Measurements from ENCODE around the gene WDFY2. TPM values are rescaled to one million over a fixed set of nuclear protein-coding genes. Genes with fewer than 3 reads are reported as not detected.

WDFY2 gene
- total and polyA plus RNA-seq, 2 of the 13 experiments (the other 11 are each of a cell fraction or from before 2014, with no cell fraction given) = 22.6 to 27.0 TPM

GRCh38 chr13:51805925-51806324 is 221.7 kb downstream of the WDFY2 start (continued):
- TF ChIP-seq BRF2 (CRISPR knock-in tag; IDR thresholded peaks at IDR 0.05) (no peak), GLI4 (CRISPR knock-in tag; IDR thresholded peaks at IDR 0.05; ENCODE audit: borderline replicate concordance) (no peak), ZMYM3 (CRISPR knock-in tag; IDR thresholded peaks at IDR 0.05) (peak; percentile 69), ZSCAN12 (CRISPR knock-in tag; IDR thresholded peaks at IDR 0.05) (no peak), CEBPG (CRISPR knock-in tag; IDR thresholded peaks at IDR 0.05) (no peak), ZNF629 (CRISPR knock-in tag; conservative IDR thresholded peaks at IDR 0.05) (peak; percentile 92), ZSCAN31 (CRISPR knock-in tag; IDR thresholded peaks at IDR 0.05; ENCODE audit: low read depth) (no peak)

GRCh38 chr13:51806566-51806965 is 222.3 kb downstream of the WDFY2 start:
- H3K9me3 ChIP-seq (ENCODE audit: low read length) = no peaks in the 10 kb centered on the region
- in situ Hi-C loops (cut with HindIII; ENCODE audit: extremely low pct_ligation_motif_present, low pct_unique_long_range_greater_than_20kb) = no loop called here
- H3K27ac ChIP-seq (ENCODE audit: extremely low read length, insufficient read depth, low read length) = no peak overlapping the region
- BruUV-seq (replicated peaks) = no TSS peak
- ATAC-seq = no peak
- POLR2A ChIA-PET = no interaction called here
- 72% methylated on average over 2 of the region's 2 CpGs for WGBS (ENCODE audit: low lambda C conversion rate)
- no peak for DNase-seq (ENCODE audit: low spot score)
- H3K27me3 ChIP-seq (ENCODE audit: control insufficient read depth in 1 of 2, insufficient read depth in 2 of 2, low read length in 2 of 2) = no peaks in the 10 kb centered on the region
- H3K9ac ChIP-seq (ENCODE audit: insufficient read depth, low read depth, low read length) = no peak overlapping the region
- H3K4me3 ChIP-seq (replicated peaks in 1 of 3; ENCODE audit: insufficient read depth in 1 of 3, low read depth in 2 of 3, low read length in 3 of 3) = no peak overlapping the region
- intact Hi-C loops (cut with micrococcal nuclease; ENCODE audit: unreplicated experiment) = loop anchor here (1.0 kb wide), 1 partner anchor 26 kb away; no protein-coding TSS in a partner anchor
- H2AFZ ChIP-seq (ENCODE audit: low read length) = no peak overlapping the region
- CTCF ChIA-PET (ENCODE audit: low intra/inter-chr PET ratio, low total read pairs) = no interaction called here
- H4K20me1 ChIP-seq (ENCODE audit: insufficient read depth, low read length) = no peaks in the 10 kb centered on the region
- peaks cover 34% of the 10 kb centered on the region for H3K4me1 ChIP-seq (ENCODE audit: insufficient read depth, low read length)
- H3K4me2 ChIP-seq (ENCODE audit: low read depth, low read length) = no peak overlapping the region
- FAIRE-seq = no peak
- no peaks in the 10 kb centered on the region for H3K79me2 ChIP-seq (ENCODE audit: insufficient read depth, low read length)
- H3K36me3 ChIP-seq (replicated peaks in 1 of 2; ENCODE audit: control insufficient read depth in 1 of 2, insufficient read depth in 2 of 2, low read length in 2 of 2) = no peaks in the 10 kb centered on the region
- TF ChIP-seq RFX3 (CRISPR knock-in tag; IDR thresholded peaks at IDR 0.05) (peak; percentile 73), RCOR2 (CRISPR knock-in tag; IDR thresholded peaks at IDR 0.05) (no peak), ZNF513 (CRISPR knock-in tag; conservative IDR thresholded peaks at IDR 0.05) (no peak), ZBTB14 (CRISPR knock-in tag; IDR thresholded peaks at IDR 0.05) (no peak), ZXDC (CRISPR knock-in tag; IDR thresholded peaks at IDR 0.05) (no peak), ZBTB8A (CRISPR knock-in tag; IDR thresholded peaks at IDR 0.05; ENCODE audit: borderline replicate concordance, low read depth) (no peak), STAT5B (CRISPR knock-in tag; IDR thresholded peaks at IDR 0.05) (no peak), ZBTB49 (CRISPR knock-in tag; IDR thresholded peaks at IDR 0.05; ENCODE audit: borderline replicate concordance) (no peak), RFX1 (IDR thresholded peaks at IDR 0.05) (peak; percentile 64)

Measured in HepG2 (cell line).